ENCODE results near the gene FADD.
"Not testable (repeated sequence)": the region's sequence is repeated elsewhere in the genome, so short reads cannot be mapped to it uniquely, and the experiment has no call there.

Gene FADD

DNA sequence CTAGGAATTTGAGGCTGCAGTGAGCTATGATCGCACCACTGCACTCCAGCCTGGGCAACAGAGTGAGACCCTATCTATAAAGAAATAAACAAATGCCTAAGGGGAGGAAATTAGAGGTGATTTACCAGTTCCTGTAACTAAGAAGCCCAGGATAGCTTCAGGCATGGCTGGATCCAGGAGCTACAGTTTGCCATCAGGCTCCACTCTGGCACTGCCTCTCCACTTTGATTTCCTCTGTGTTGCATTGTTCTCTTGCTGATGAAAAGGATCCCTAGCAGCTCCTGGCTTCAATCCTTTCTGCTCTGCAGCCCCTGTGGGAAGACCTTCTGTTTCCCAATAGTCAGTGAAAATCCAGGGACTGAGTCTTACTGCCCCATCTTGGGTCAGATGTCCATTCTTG is 20.1 kb upstream of the FADD start:
- DNase-seq: no peak

GRCh38 chr11:70183483-70184176 is 19.5 kb upstream of the FADD start:
- DNase-seq: no peak

- no peak for DNase-seq
Observed at GRCh38 chr11:70184396-70184795, 18.7 kb upstream of the FADD start.

DNA sequence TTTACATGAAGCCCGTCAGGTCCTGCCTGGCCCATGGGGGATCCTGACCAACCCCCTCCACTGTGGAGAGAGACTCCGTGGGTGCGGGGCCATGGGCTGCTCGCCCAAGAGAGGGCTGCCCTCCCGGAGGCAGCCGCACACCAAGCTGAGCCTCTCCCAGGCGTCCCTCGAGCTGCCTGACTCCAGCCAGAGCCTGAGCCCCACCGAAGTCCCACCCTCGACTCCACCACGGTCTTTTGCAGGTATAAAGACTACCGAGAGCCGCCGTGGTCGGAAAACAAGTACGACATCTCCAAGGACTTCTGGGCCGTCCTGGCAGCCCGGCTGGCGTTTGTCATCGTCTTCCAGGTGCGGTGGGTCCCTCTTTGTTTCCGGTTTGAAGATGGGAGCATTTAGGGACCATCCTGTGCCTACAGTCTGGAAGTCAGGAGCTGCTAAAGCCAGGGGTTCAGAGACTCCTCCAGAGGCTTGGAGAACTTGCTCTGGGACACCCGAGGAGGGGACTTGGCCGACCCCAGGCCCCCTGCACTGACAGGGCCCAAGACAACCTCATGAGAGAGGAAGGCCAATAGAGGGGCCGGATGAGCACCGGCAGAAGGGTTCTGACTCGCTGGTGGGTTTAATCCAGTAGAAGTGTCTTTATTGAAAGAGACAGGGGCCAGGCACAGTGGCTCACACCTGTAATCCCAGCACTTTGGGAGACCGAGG is 17.6 kb upstream of the FADD start:
- DNase-seq: no peak

- no peak for DNase-seq
Observed at GRCh38 chr11:70186420-70186819, 16.7 kb upstream of the FADD start.

DNA sequence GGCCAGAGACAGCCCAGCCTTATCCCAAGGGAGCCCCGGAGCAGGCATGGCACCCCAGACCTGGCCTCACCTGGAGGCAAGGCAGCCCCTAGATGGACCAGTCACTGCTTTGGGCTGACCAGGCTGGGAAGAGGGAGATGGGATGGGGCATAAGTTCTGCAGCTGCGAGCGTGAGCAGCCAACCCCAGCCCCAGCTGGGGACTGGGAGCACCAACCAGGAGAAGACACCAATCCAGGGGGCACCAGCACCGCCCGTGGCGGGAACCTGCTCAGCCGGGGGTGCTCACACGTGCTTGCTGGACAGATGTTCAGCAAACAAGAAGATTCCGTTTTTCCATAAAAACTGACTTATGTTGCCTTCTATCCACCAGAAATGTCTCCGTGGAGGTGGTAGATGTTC is 16.2 kb upstream of the FADD start:
- no peak for DNase-seq

GRCh38 chr11:70187771-70188170 is 15.3 kb upstream of the FADD start:
- DNase-seq: no peak

DNA sequence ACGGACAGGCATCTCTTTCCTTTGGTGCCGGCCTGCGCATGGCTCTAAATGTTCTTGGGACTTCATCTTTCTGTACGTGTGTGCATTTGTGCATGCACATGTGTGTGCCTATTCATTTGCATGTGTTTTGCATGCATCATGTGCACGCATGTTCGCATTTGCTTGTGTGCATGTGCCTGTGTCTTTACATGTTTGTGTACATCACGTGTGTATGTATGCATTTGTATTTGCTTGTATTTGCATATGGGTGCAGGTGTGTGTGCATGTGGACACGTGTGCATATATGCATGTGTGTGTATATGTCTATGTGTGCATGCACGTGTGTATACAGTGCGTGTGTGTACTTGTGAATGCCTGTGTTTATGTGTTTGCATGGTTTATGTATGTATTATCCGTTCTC is 13.5 kb upstream of the FADD start:
- DNase-seq: no peak

GRCh38 chr11:70191495-70192140 is 11.5 kb upstream of the FADD start:
- DNase-seq: peak; percentile 29

DNA sequence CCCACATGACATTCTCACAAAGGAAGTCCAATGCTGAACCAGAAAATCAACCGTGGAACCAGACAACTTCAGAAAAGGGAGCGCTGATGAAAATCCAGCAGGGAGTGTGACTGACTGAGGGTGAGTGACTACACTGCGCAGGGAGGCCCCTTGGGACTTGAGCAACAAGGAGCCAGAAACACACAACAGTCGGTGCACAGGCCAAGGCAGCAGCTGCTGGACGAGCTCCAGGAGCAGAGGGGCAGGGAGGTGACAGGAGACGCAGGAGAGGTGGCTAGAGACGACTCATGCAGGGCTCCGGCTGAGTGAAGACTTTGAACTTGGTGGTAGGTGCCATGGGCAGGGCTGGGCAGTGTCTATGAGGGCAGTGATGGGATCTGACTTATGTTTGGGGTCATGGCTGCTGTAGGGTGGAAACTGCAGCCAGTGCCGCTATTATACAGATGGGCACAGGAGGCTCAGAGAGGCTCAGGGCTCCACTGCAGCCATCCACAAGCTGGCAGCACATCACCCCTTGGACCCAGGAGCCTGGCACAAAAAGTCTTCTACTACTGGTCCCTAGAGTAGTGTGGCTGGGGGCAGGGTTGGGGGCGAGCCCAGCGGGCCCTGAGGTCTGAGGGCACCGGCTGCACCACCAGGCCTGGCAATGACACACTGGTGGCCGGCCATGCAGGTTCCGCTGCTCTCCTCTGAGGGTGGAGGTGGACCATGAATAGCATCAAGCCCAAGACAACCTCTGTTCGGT is 10.3 kb upstream of the FADD start:
- DNase-seq: no peak

DNA sequence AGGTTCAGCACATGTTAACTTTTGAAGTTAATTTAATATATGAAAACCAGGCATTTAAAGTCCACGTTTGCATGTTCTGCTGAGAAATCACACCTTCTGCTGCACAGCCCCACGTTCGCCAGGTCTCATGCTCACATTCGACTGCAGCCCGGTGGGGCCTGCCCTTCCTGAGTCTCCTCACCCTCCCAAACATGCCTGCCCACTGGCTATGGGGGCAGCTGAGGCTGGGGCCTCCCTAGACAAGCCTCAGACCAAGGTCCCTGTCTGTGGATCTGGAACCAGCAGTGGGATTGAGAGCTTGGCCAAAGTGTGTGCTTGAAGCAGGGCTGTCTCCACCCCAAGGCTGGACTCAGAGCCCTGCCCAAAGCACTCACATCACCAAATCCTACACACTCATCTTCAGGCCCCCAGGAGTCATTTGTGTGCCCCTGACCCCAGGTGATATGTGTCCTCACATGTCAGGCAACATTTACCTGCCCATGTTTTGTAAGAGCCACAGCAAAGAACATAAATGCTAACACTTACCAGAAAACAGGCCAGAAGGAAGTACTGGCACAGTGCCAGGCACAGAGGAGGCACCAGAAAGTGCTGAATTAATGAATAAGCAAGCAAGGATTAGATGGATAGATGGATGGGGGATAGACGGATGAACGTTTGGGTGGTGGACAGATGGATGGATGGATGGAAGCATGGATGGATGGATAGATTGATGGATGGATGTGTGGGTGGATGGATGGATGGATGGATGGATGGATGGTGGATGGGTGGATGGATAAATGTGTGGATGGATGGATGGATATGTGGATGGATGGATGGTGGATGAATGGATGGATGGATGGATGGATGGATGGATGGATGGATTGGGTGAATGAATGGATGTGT is 9.4 kb upstream of the FADD start:
- no peak for DNase-seq

DNA sequence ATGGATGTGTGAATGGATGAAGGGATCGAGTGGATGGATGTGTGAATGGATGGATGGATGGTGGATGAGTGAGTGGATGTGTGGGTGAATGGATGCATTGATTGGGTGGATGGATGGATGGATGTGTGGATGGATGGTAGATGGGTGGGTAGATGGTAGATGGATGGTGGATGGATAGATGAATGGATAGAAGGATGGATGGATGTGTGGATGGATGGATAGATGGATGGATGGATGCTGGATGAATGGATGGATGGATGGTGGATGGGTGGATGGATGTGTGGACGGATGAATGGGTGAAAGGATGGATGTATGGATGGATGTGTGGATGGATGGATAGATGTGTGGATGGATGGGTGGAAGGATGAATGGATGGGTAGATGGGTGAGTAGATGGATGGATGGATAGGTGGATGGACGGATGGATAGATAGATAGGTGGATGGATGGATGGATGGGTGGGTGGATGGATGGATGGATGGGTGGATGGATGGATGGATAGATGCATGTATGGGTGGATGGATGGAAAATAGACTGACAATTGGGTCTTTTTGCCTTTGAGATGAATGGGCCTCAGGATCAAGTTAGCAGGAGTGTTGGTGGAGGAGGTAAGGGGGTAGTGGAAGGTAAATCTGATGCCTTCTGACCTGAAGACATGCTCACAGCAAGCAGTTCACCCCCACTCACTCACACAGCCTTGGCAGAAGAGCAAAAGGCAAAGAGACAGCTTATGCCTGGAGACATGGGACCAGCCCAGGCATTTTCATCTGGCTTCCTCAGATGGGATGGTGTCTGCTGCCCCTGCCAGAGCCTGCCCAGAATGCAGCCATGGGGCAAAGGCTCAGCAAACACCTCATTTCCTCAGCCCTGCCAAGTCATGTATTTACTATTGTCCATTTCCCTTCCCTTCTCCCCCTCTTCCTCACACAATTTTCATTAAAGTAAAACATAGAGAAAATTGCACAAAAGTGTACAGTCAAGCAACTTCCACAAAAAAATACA is 8.0 kb upstream of the FADD start:
- DNase-seq: no peak

DNA sequence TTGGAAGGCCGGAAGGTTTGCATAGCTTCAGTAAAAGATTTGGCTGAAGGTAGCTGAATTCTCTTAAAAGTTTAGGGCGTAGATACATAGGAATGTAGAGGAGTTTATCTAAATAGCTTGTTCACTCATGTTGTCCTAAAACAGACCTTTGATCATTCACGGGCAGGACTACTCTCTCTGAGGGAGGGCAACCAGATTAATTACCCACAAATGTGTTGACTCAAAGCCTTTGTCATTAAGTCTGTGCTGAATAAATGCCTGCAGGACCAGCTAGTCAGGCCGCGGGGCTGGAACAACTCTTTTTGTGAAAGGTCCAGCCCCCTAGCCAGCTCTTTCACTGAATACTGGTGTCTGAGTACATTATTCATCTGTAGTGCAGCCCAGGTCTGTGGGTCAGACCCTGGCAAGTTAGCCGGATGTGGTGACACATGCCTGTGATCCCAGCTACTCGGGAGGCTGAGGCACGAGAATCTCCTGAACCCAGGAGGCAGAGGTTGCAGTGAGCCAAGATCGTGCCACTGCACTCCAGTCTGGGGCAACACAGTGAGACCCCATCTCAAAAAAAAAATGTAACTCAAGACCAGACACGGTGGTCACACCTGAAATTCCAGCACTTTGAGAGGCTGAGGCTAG is 2.8 kb upstream of the FADD start:
- DNase-seq: no peak

DNA sequence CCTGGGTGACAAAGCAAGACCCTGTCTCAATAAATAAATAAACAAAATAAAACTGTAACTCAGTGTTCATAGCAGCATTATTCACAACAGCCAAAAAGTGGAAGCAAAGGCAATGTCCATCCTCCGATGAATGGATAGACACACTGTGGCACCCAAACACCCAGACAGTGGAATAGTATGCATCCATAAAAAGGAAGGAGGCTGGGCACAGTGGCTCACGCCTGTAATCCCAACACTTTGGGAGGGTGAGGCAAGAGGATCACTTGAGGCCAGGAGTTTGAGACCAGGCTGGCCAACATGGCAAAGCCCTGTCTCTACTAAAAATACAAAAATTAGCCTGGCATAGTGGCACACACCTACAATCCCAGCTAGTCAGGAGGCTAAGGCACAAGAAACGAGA is 2.0 kb upstream of the FADD start:
- not testable (repeated sequence) for DNase-seq

DNA sequence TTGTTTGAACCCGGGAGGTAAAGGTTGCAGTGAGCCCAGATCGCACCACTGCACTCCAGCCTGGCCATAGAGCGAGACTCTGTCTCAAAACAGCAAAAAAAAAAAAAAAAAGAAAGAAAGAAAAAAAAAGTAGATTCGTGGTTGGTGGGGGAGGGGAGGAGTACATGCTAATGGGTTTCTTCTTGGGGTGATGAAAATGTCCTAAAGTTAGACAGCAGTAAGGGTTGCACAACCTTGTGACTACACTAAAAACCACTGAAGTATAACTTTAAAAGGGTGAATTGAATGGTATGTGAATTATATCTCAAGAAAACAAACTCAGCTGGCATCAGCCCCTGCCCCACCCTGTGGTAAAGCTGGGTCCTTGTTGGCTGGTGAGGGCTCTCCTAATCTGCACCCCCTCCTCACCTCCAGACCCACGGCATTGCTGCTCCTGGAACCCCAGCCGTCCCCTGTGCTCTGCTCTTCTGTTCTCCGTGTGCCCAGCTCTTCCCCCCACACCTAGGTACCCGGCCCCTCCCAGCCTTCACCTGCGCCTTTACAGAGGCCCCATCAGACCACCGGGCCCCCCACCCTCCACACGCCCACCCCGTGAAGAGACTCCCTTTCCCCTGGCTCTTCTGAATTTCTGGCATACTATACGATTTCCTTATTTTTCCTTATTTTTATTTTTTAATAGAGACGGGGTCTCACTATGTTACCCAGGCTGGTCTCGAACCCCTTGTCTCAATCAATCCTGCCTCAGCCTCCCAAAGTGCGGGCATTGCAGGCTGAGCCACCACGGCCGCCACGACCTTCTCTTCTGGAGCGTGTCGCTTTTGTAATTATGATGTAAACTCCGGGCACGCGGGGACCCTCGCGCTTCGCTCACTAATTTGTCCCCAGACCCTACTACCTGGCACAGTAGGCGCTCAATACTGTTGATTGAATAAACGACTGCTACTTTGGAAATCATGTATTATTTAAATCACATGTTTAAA is 924 bp upstream of the FADD start:
- no peak for DNase-seq

DNA sequence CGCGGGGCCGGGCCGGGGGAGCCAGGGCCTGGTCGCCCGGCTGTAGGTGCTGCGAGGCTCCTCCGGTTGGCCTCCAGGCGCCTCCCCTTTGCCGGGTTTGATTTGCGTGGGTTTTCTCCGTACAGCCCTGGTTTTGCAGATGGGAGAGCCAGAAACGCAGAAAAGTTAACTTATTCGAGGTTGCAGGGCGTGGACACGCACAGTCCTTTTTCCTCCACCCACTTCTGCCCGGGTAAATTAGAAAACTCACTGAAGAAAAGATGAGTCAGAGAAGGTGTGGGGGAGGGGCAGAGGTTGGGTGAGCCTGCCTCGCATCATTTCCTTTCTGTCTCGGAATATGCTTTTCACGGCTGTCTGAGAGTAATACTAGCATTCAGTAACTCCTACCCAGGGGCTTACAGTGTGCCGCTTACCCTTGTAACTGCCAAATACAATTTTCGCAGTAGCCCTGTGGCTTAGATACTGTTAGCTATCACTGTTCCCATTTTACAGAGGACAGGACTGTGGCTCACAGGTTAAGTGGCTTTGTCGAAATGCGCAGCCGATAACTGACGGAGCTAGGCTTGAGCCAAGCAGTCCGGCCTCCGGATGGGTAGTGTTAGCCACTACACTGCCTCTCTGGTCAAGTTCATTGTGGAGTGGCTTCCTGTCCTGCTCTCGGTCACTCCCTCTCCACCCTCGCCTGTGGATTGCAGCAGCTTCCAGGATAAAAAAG is 812 bp downstream of the FADD start:
- DNase-seq: peak; percentile 91

- peak; percentile 24 for DNase-seq
Observed at GRCh38 chr11:70204466-70204799, 1.3 kb downstream of the FADD start.

DNA sequence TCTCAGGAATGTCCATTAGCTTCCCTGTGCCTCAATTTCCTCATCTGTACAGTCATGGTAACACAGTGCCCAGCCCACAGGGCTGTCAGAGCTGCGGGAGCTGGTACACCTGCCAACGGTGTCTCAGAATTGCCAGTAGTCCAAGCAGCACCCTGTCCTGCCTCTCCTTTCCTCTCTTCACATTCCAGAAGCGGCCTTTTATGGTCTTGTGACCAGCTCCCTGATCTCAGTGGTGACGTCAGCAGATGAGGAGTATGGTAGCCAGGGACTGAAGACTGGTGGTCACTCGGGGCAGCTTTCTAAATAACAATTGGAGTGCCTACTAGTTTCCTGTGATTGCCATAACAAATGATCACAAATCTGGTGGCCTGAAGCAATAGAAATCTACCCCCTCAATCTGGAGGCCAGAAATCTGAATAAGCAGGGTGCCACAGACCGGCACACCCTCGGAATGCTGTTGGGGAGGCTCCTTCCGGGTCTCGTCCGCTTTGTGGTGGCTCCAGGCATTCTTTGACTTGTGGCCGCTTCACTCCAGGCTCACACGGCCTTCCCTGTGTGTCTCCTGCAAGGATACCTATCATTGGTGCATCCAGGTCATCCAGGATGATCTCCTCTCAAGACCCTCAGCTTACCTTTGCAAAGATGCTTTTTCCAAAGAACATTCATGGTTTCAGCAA is 2.1 kb downstream of the FADD start:
- no peak for DNase-seq
